HepG2 (cell line): ENCODE results near the gene NDUFS5. TPM values are rescaled to one million over a fixed set of nuclear protein-coding genes. Genes with fewer than 3 reads are reported as not detected.

Experiments used
- CBX1 ChIP-seq: IDR thresholded peaks from one replicate; pipeline ENCODE4 v1.6.1; 2016; ENCODE audit warnings: antibody characterized with exemption, low read depth
- FOXJ3 ChIP-seq: sonication (generic); formaldehyde crosslinking; IDR thresholded peaks from 2 replicates; pipeline ENCODE4 v1.4.0; 2020; ENCODE audit warnings: missing genetic modification reagents, mild to moderate bottlenecking, borderline replicate concordance
- FOXO1 ChIP-seq: sonication (generic); formaldehyde crosslinking; IDR thresholded peaks from 2 replicates; pipeline ENCODE4 v1.4.0; 2020; ENCODE audit warnings: missing genetic modification reagents
- ISL2 ChIP-seq: sonication (generic); formaldehyde crosslinking; IDR thresholded peaks from 2 replicates; pipeline ENCODE4 v1.5.0; 2020; ENCODE audit warnings: missing genetic modification reagents
- RNF2 ChIP-seq: fragments of 450-650 bp; conservative IDR thresholded peaks from 2 replicates; pipeline ENCODE4 v1.6.1; 2016; ENCODE audit warnings: low read depth
- SMYD3 ChIP-seq: sonication (generic); formaldehyde crosslinking; IDR thresholded peaks from 2 replicates; pipeline ENCODE4 v1.8.1; 2023; ENCODE audit warnings: mild to moderate bottlenecking, missing genetic modification reagents
- SP2 ChIP-seq: sonication (generic); formaldehyde crosslinking; IDR thresholded peaks from 2 replicates; pipeline ENCODE4 v1.5.1; 2020; ENCODE audit warnings: mild to moderate bottlenecking, missing genetic modification reagents
- TOPORS ChIP-seq: sonication (generic); formaldehyde crosslinking; IDR thresholded peaks from 2 replicates; pipeline ENCODE4 v1.8.0; 2023; ENCODE audit warnings: mild to moderate bottlenecking, missing genetic modification reagents
- ZNF230 ChIP-seq: sonication (generic); formaldehyde crosslinking; IDR thresholded peaks from 2 replicates; pipeline ENCODE4 v1.4.0; 2020; ENCODE audit warnings: mild to moderate bottlenecking, missing genetic modification reagents
- ZNF232 ChIP-seq: sonication (generic); formaldehyde crosslinking; IDR thresholded peaks from 2 replicates; pipeline ENCODE4 v1.4.0; 2020; ENCODE audit warnings: missing genetic modification reagents, borderline replicate concordance
- ZNF33A ChIP-seq: sonication (generic); formaldehyde crosslinking; IDR thresholded peaks from 2 replicates; pipeline ENCODE4 v1.5.1; 2020; ENCODE audit warnings: missing genetic modification reagents, mild to moderate bottlenecking, moderate library complexity, borderline replicate concordance
- ZNF530 ChIP-seq: sonication (generic); formaldehyde crosslinking; IDR thresholded peaks from 2 replicates; pipeline ENCODE4 v1.5.0; 2020; ENCODE audit warnings: low read depth, mild to moderate bottlenecking, missing genetic modification reagents
- ZNF639 ChIP-seq: conservative IDR thresholded peaks from 2 replicates; pipeline ENCODE4 v1.6.1; 2018; ENCODE audit warnings: missing genetic modification reagents
- ZNF772 ChIP-seq: sonication (generic); formaldehyde crosslinking; IDR thresholded peaks from 2 replicates; pipeline ENCODE4 v1.5.0; 2020; ENCODE audit warnings: mild to moderate bottlenecking, missing genetic modification reagents
- ZNF775 ChIP-seq: sonication (generic); formaldehyde crosslinking; IDR thresholded peaks from 2 replicates; pipeline ENCODE4 v1.4.0; 2020; ENCODE audit warnings: missing genetic modification reagents, mild to moderate bottlenecking, moderate library complexity, borderline replicate concordance
- polyA plus RNA-seq, 8 experiments: library from polyadenylated mRNA; depleted of rRNA in 3 of 8; stranded (reverse) in 7 of 8; unstranded in 1 of 8; fragments of >200 nt; fragmentation: Illumina TruSeq in 4 of 8; extraction: Trizol in 4 of 8; gene quantifications; 2 replicates each; pipeline versions ENCODE4 v1.2.1 to v1.2.3, GENCODE V29; 2011 to 2016; ENCODE audit warnings: low read depth in 4 of 8, missing spikeins in 1 of 8, mixed read lengths in 1 of 8; ENCODE audit not compliant: insufficient read depth in 1 of 8
- total RNA-seq, 5 experiments: library from RNA; depleted of rRNA; stranded (reverse); fragments of >200 nt; fragmentation: Illumina TruSeq; extraction: Trizol; gene quantifications; 2 replicates each; pipeline ENCODE4 v1.2.3, GENCODE V29; 2016; ENCODE audit warnings: low read depth in 1 of 5
- TF ChIP-seq, protein P1 (sequence below): sonication (generic); formaldehyde crosslinking; IDR thresholded peaks from 2 replicates; pipeline ENCODE4 v1.5.0; 2020; ENCODE audit warnings: mild to moderate bottlenecking, missing genetic modification reagents
- TF ChIP-seq, protein P2 (sequence below): sonication (generic); formaldehyde crosslinking; conservative IDR thresholded peaks from 2 replicates; pipeline ENCODE4 v1.8.0; 2022; ENCODE audit warnings: low read depth, missing genetic modification reagents
- TF ChIP-seq, protein P3 (sequence below): IDR thresholded peaks from 2 replicates; pipeline ENCODE4 v1.6.1; 2016; ENCODE audit warnings: control low read depth
- TF ChIP-seq, protein P4 (sequence below): sonication (generic); formaldehyde crosslinking; IDR thresholded peaks from 2 replicates; pipeline ENCODE4 v1.8.0; 2022; ENCODE audit warnings: missing genetic modification reagents, mild to moderate bottlenecking, borderline replicate concordance

Gene NDUFS5
- total and polyA plus RNA-seq, 2 of the 13 experiments (the other 11 are each of a cell fraction or from before 2014, with no cell fraction given) = 263 to 466 TPM

DNA sequence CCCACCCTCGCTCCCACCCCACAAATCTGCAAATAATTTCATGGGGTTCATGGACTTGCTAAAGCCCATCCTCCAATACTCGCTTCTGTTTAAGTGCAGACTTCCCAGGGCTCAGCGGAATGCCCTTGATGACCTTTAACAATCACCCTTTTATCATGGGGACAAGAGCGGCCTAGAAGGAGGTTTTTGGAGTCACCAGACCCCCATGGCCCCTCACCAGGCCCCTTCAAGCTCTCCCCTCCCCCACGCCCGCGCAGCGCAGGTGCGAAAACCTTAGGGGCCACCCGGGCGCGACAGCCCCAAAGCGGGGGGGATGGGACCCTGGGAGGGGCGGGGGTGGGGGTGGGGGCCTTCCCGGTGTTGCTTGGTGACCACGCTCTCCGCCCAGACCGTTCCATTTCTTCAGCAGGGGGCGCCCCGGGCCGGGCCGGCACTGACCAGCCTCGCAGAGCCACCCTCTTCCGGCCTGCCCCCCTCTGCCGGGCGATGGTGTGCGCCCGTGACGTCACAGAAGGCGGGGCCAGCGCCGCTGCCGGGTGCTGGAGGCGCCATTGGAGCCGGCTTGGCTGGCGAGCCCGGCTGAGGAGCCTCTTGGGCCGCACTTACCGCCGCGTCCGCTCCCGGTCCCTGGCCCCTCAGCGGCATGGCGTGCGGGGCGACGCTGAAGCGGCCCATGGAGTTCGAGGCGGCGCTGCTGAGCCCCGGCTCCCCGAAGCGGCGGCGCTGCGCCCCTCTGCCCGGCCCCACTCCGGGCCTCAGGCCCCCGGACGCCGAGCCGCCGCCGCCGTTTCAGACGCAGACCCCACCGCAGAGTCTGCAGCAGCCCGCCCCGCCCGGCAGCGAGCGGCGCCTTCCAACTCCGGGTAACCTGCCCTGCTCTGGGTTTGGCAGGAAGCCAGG lies 35.2 kb upstream of the NDUFS5 start, which contains the start of gene AKIRIN1 (continued):
- TF ChIP-seq ZNF230 (CRISPR knock-in tag) = no peak
- TF ChIP-seq, protein P1, sequence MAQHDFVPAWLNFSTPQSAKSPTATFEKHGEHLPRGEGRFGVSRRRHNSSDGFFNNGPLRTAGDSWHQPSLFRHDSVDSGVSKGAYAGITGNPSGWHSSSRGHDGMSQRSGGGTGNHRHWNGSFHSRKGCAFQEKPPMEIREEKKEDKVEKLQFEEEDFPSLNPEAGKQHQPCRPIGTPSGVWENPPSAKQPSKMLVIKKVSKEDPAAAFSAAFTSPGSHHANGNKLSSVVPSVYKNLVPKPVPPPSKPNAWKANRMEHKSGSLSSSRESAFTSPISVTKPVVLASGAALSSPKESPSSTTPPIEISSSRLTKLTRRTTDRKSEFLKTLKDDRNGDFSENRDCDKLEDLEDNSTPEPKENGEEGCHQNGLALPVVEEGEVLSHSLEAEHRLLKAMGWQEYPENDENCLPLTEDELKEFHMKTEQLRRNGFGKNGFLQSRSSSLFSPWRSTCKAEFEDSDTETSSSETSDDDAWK (CRISPR knock-in tag) = no peak
- 0 out of 2 replicates have a peak, but pooled peaks have one; percentile 57 for TF ChIP-seq SMYD3 (CRISPR knock-in tag)
- TF ChIP-seq ZNF772 (CRISPR knock-in tag) = 0 out of 2 replicates have a peak, but pooled peaks have one; percentile 63
- peak; percentile 39; the same call in 1 of the 2 replicates for TF ChIP-seq FOXO1 (CRISPR knock-in tag)
- TF ChIP-seq CBX1 = no peak
- TF ChIP-seq ISL2 = peak; percentile 60; the same call in 1 of the 2 replicates
- TF ChIP-seq TOPORS (CRISPR knock-in tag) = 0 out of 2 replicates have a peak, but pooled peaks have one; percentile 51
- no peak for TF ChIP-seq ZNF530 (CRISPR knock-in tag)
- TF ChIP-seq, protein P2, sequence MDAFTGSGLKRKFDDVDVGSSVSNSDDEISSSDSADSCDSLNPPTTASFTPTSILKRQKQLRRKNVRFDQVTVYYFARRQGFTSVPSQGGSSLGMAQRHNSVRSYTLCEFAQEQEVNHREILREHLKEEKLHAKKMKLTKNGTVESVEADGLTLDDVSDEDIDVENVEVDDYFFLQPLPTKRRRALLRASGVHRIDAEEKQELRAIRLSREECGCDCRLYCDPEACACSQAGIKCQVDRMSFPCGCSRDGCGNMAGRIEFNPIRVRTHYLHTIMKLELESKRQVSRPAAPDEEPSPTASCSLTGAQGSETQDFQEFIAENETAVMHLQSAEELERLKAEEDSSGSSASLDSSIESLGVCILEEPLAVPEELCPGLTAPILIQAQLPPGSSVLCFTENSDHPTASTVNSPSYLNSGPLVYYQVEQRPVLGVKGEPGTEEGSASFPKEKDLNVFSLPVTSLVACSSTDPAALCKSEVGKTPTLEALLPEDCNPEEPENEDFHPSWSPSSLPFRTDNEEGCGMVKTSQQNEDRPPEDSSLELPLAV = no peak
- TF ChIP-seq ZNF232 (CRISPR knock-in tag) = peak; percentile 76; the same call in 1 of the 2 replicates
- peak; percentile 31; the same call in 1 of the 2 replicates for TF ChIP-seq SP2 (CRISPR knock-in tag)
- TF ChIP-seq, protein P3, sequence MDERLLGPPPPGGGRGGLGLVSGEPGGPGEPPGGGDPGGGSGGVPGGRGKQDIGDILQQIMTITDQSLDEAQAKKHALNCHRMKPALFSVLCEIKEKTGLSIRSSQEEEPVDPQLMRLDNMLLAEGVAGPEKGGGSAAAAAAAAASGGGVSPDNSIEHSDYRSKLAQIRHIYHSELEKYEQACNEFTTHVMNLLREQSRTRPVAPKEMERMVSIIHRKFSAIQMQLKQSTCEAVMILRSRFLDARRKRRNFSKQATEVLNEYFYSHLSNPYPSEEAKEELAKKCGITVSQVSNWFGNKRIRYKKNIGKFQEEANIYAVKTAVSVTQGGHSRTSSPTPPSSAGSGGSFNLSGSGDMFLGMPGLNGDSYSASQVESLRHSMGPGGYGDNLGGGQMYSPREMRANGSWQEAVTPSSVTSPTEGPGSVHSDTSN (CRISPR knock-in tag) = no peak
- peak; percentile 40; the same call in 1 of the 2 replicates for TF ChIP-seq ZNF639
- no peak for TF ChIP-seq FOXJ3 (CRISPR knock-in tag)
- TF ChIP-seq ZNF33A = no peak
- TF ChIP-seq, protein P4, sequence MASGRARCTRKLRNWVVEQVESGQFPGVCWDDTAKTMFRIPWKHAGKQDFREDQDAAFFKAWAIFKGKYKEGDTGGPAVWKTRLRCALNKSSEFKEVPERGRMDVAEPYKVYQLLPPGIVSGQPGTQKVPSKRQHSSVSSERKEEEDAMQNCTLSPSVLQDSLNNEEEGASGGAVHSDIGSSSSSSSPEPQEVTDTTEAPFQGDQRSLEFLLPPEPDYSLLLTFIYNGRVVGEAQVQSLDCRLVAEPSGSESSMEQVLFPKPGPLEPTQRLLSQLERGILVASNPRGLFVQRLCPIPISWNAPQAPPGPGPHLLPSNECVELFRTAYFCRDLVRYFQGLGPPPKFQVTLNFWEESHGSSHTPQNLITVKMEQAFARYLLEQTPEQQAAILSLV (CRISPR knock-in tag) = peak; percentile 77; the same call in 1 of the 2 replicates
- TF ChIP-seq ZNF775 = no peak
- no peak for TF ChIP-seq RNF2
